ENCODE data around the gene UTS2B.

The UTS2B gene

DNA sequence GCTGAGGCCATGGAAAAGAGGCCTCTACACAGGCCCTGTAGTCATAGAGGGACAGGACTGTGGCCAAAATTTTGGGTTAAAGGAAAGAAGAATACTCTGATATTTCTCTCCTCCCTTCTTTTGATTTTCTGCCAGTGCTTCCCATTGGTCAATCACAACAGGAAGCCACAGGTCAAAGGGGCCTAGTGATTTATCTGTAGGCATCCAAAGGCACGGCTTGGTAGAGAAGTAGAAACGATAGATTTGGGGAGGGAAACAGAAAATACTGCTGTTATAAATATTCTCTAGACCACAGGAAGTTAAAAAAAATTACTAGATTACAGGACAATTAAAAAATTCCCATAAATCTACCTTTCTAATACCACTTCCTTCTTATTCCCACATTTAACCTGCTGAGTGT, 2.8 kb downstream of the UTS2B start:
- Histone ChIP-seq H3K27ac (ENCODE audit: low read depth, low read length) (no peak overlapping the region), H3K4me1 (ENCODE audit: control insufficient read depth in 1 of 2, insufficient read depth in 2 of 2, low read length in 2 of 2) (peaks cover 0 to 7% of the 10 kb centered on the region in 2 experiments), H3K23ac (ENCODE audit: low read length) (no peak overlapping the region), H4K8ac (ENCODE audit: low read depth, low read length) (no peak overlapping the region), H3K18ac (ENCODE audit: low read length) (no peak overlapping the region), H3K36me3 (ENCODE audit: control insufficient read depth in 1 of 2, insufficient read depth in 2 of 2, low read length in 2 of 2) (no peaks in the 10 kb centered on the region), H2BK120ac (ENCODE audit: insufficient read depth, low read length, poor library complexity) (no peak overlapping the region), H2BK5ac (ENCODE audit: low read depth, low read length, poor library complexity) (no peak overlapping the region), H3K4ac (ENCODE audit: low read depth, low read length) (no peak overlapping the region), H3K4me2 (ENCODE audit: low read length) (no peak overlapping the region), H3K14ac (ENCODE audit: low read length) (no peak overlapping the region), H2AK5ac (ENCODE audit: low read length) (no peak overlapping the region), H2AFZ (ENCODE audit: insufficient read depth, low read length, poor library complexity) (no peak overlapping the region), H3K79me1 (ENCODE audit: low read length) (peaks cover 12% of the 10 kb centered on the region), H4K91ac (ENCODE audit: low read depth, low read length) (no peak overlapping the region), H3K9me3 (ENCODE audit: insufficient read depth, low read depth, low read length) (no peaks in the 10 kb centered on the region), H3K79me2 (ENCODE audit: control insufficient read depth, insufficient read depth, low read length, poor library complexity) (peaks cover 11% of the 10 kb centered on the region), H3K9ac (ENCODE audit: low read length) (no peak overlapping the region), H3K4me3 (ENCODE audit: low read depth, low read length) (no peak overlapping the region), H3K27me3 (ENCODE audit: insufficient read depth, low read length) (no peaks in the 10 kb centered on the region), H4K12ac (ENCODE audit: low read depth, low read length) (no peak overlapping the region), H2BK12ac (ENCODE audit: low read length) (no peak overlapping the region)
- no peak for DNase-seq
- WGBS (ENCODE audit: extremely low coverage, insufficient coverage, insufficient read length) = no CpG with 5 or more reads among the region's 2 CpGs

GRCh38 chr3:191324936-191325335, 5.4 kb downstream of the UTS2B start:
- Histone ChIP-seq H3K9me3 (ENCODE audit: insufficient read depth, low read depth, low read length) (no peaks in the 10 kb centered on the region), H2BK5ac (ENCODE audit: low read depth, low read length, poor library complexity) (no peak overlapping the region), H4K91ac (ENCODE audit: low read depth, low read length) (no peak overlapping the region), H3K27ac (ENCODE audit: low read depth, low read length) (no peak overlapping the region), H3K79me1 (ENCODE audit: low read length) (peaks cover 12% of the 10 kb centered on the region), H2AFZ (ENCODE audit: insufficient read depth, low read length, poor library complexity) (no peak overlapping the region), H3K18ac (ENCODE audit: low read length) (no peak overlapping the region), H2BK12ac (ENCODE audit: low read length) (no peak overlapping the region), H3K9ac (ENCODE audit: low read length) (no peak overlapping the region), H3K14ac (ENCODE audit: low read length) (no peak overlapping the region), H2BK120ac (ENCODE audit: insufficient read depth, low read length, poor library complexity) (no peak overlapping the region), H3K4ac (ENCODE audit: low read depth, low read length) (no peak overlapping the region), H4K12ac (ENCODE audit: low read depth, low read length) (no peak overlapping the region), H3K4me3 (ENCODE audit: low read depth, low read length) (no peak overlapping the region), H4K8ac (ENCODE audit: low read depth, low read length) (no peak overlapping the region), H3K36me3 (ENCODE audit: control insufficient read depth in 1 of 2, insufficient read depth in 2 of 2, low read length in 2 of 2) (no peaks in the 10 kb centered on the region), H3K4me2 (ENCODE audit: low read length) (no peak overlapping the region), H3K4me1 (ENCODE audit: control insufficient read depth in 1 of 2, insufficient read depth in 2 of 2, low read length in 2 of 2) (peaks cover 0 to 5% of the 10 kb centered on the region in 2 experiments), H2AK5ac (ENCODE audit: low read length) (no peak overlapping the region), H3K27me3 (ENCODE audit: insufficient read depth, low read length) (no peaks in the 10 kb centered on the region), H3K23ac (ENCODE audit: low read length) (no peak overlapping the region), H3K79me2 (ENCODE audit: control insufficient read depth, insufficient read depth, low read length, poor library complexity) (peaks cover 9% of the 10 kb centered on the region)
- DNase-seq = no peak
- WGBS (ENCODE audit: extremely low coverage, insufficient coverage, insufficient read length) = no CpG with 5 or more reads among the region's 2 CpGs

GRCh38 chr3:191321019-191321767, 9.1 kb downstream of the UTS2B start:
- peak in 1 of 2 donors; percentile 12 for DNase-seq
- H2AK5ac ChIP-seq (ENCODE audit: low read length) = no peak overlapping the region
- H3K4me3 ChIP-seq (ENCODE audit: low read depth, low read length) = no peak overlapping the region
- H2BK12ac ChIP-seq (ENCODE audit: low read length) = no peak overlapping the region
- H3K36me3 ChIP-seq (ENCODE audit: control insufficient read depth in 1 of 2, insufficient read depth in 2 of 2, low read length in 2 of 2) = no peaks in the 10 kb centered on the region
- H3K14ac ChIP-seq (ENCODE audit: low read length) = no peak overlapping the region
- H3K9ac ChIP-seq (ENCODE audit: low read length) = no peak overlapping the region
- H3K27ac ChIP-seq (ENCODE audit: low read depth, low read length) = no peak overlapping the region
- no peak overlapping the region for H3K18ac ChIP-seq (ENCODE audit: low read length)
- H4K91ac ChIP-seq (ENCODE audit: low read depth, low read length) = no peak overlapping the region
- no peaks in the 10 kb centered on the region for H3K79me1 ChIP-seq (ENCODE audit: low read length)
- H3K9me3 ChIP-seq (ENCODE audit: insufficient read depth, low read depth, low read length) = no peaks in the 10 kb centered on the region
- H3K23ac ChIP-seq (ENCODE audit: low read length) = no peak overlapping the region
- no peak overlapping the region for H2BK5ac ChIP-seq (ENCODE audit: low read depth, low read length, poor library complexity)
- no peak overlapping the region for H3K4ac ChIP-seq (ENCODE audit: low read depth, low read length)
- no CpG with 5 or more reads among the region's 4 CpGs for WGBS (ENCODE audit: extremely low coverage, insufficient coverage, insufficient read length)
- no peak overlapping the region for H2BK120ac ChIP-seq (ENCODE audit: insufficient read depth, low read length, poor library complexity)
- no peak overlapping the region for H2AFZ ChIP-seq (ENCODE audit: insufficient read depth, low read length, poor library complexity)
- H3K79me2 ChIP-seq (ENCODE audit: control insufficient read depth, insufficient read depth, low read length, poor library complexity) = no peaks in the 10 kb centered on the region
- H4K8ac ChIP-seq (ENCODE audit: low read depth, low read length) = no peak overlapping the region
- no peak overlapping the region for H3K4me2 ChIP-seq (ENCODE audit: low read length)
- no peaks in the 10 kb centered on the region for H3K4me1 ChIP-seq (ENCODE audit: control insufficient read depth in 1 of 2, insufficient read depth in 2 of 2, low read length in 2 of 2)
- H3K27me3 ChIP-seq (ENCODE audit: insufficient read depth, low read length) = no peaks in the 10 kb centered on the region
- no peak overlapping the region for H4K12ac ChIP-seq (ENCODE audit: low read depth, low read length)

GRCh38 chr3:191320316-191320715, 10.0 kb downstream of the UTS2B start:
- Histone ChIP-seq H3K9ac (ENCODE audit: low read length) (no peak overlapping the region), H2BK120ac (ENCODE audit: insufficient read depth, low read length, poor library complexity) (no peak overlapping the region), H3K14ac (ENCODE audit: low read length) (no peak overlapping the region), H3K27me3 (ENCODE audit: insufficient read depth, low read length) (no peaks in the 10 kb centered on the region), H3K4me2 (ENCODE audit: low read length) (no peak overlapping the region), H4K12ac (ENCODE audit: low read depth, low read length) (no peak overlapping the region), H3K23ac (ENCODE audit: low read length) (no peak overlapping the region), H4K8ac (ENCODE audit: low read depth, low read length) (no peak overlapping the region), H3K4ac (ENCODE audit: low read depth, low read length) (no peak overlapping the region), H3K79me2 (ENCODE audit: control insufficient read depth, insufficient read depth, low read length, poor library complexity) (no peaks in the 10 kb centered on the region), H4K91ac (ENCODE audit: low read depth, low read length) (no peak overlapping the region), H3K79me1 (ENCODE audit: low read length) (no peaks in the 10 kb centered on the region), H2AFZ (ENCODE audit: insufficient read depth, low read length, poor library complexity) (no peak overlapping the region), H3K9me3 (ENCODE audit: insufficient read depth, low read depth, low read length) (no peaks in the 10 kb centered on the region), H2BK5ac (ENCODE audit: low read depth, low read length, poor library complexity) (no peak overlapping the region), H3K27ac (ENCODE audit: low read depth, low read length) (no peak overlapping the region), H3K4me1 (ENCODE audit: control insufficient read depth in 1 of 2, insufficient read depth in 2 of 2, low read length in 2 of 2) (no peaks in the 10 kb centered on the region), H2AK5ac (ENCODE audit: low read length) (no peak overlapping the region), H3K18ac (ENCODE audit: low read length) (no peak overlapping the region), H2BK12ac (ENCODE audit: low read length) (no peak overlapping the region), H3K4me3 (ENCODE audit: low read depth, low read length) (no peak overlapping the region), H3K36me3 (ENCODE audit: control insufficient read depth in 1 of 2, insufficient read depth in 2 of 2, low read length in 2 of 2) (no peaks in the 10 kb centered on the region)
- DNase-seq = no peak
- no CpG with 5 or more reads among the region's 5 CpGs for WGBS (ENCODE audit: extremely low coverage, insufficient coverage, insufficient read length)
